ENCODE measurements around the gene DDX54. TPM values are rescaled to one million over a fixed set of nuclear protein-coding genes. Genes with fewer than 3 reads are reported as not detected.
"Not testable (repeated sequence)": the region's sequence is repeated elsewhere in the genome, so short reads cannot be mapped to it uniquely, and the experiment has no call there.

The DDX54 gene
- polyA plus RNA-seq, 3 donors from 2014 or later, result 7.8 to 34.2 (median 11.0) TPM

DNA sequence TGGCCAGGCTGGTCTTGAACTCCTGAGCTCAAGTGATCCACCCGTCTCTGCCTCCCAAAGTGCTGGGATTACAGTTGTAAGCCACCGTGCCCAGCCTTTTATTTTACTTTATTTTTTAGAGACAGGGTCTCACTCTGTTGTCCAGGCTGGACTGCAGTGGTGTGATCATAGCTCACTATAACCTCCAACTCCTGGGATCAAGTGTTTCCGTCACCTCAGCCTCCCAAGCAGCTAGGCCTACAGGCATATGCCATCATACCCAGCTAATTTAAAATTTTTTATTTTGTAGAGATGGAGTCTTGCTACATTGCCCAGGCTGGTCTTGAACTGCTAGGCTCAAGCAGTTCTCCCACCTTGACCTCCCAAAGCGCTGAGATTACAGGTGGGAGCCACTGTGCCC lies 39.7 kb upstream of the DDX54 start:
- Mint-ChIP-seq H3K4me3 (no peak overlapping the region), H3K36me3 (peaks cover 2 to 5% (median 2%) of the 10 kb centered on the region in 3 donors), H3K4me1 (peaks cover 25 to 31% of the 10 kb centered on the region in 2 donors), H3K9me3 (no peaks in the 10 kb centered on the region), H3K27ac (no peak overlapping the region), H3K27me3 (ENCODE audit: low read depth in 3 of 3) (peaks cover 7 to 10% (median 8%) of the 10 kb centered on the region in 3 donors)
- DNase-seq, result no peak

DNA sequence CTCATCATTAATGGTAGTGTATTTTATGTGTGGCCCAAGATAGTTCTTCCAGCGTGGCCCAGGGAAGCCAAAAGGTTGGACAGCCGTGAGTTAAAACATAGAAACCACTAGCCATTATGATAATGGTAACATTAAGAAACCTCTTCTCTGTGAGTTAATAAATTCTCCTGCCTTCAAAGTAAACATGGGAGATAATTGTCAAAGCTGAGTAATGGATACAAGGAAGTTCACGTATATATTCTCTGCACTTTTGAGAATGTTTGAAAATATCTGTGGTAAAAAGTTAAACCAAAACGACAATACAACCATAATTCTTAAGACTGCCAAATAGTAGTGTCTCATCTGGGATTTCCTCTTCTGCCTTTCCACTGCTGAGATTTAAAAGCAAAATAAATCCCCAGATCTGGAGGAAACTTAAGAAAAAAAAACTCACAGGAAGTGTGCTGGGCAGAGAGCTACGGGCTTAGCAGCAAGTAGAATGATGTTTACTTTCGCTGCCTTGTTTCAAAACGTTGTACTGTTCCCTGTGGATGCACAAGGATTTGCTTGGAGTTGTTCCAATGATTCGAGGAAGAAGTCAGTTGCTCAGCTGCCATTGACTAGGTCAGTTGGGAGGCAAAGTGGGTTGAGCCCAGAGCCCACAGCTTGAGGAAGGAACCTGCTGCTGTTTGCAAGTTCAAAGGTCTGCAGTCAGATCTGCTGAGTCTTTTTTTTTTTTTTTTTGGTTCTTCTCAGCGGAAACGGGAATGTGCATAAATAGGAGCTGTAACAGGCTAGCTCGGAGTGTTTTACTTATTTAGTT lies 37.7 kb upstream of the DDX54 start:
- peaks cover 23 to 27% of the 10 kb centered on the region in 2 donors for H3K4me1 Mint-ChIP-seq
- H3K27ac Mint-ChIP-seq, result peak overlapping the region; percentile 16 to 78 (median 54)
- H3K27me3 Mint-ChIP-seq (ENCODE audit: low read depth in 3 of 3), result peaks cover 7 to 8% (median 8%) of the 10 kb centered on the region in 3 donors
- peak overlapping the region; percentile 52 to 86 (median 82) for H3K4me3 Mint-ChIP-seq
- no peaks in the 10 kb centered on the region for H3K9me3 Mint-ChIP-seq
- H3K36me3 Mint-ChIP-seq, result peaks cover 0 to 3% (median 0%) of the 10 kb centered on the region in 3 donors
- no peak for DNase-seq

DNA sequence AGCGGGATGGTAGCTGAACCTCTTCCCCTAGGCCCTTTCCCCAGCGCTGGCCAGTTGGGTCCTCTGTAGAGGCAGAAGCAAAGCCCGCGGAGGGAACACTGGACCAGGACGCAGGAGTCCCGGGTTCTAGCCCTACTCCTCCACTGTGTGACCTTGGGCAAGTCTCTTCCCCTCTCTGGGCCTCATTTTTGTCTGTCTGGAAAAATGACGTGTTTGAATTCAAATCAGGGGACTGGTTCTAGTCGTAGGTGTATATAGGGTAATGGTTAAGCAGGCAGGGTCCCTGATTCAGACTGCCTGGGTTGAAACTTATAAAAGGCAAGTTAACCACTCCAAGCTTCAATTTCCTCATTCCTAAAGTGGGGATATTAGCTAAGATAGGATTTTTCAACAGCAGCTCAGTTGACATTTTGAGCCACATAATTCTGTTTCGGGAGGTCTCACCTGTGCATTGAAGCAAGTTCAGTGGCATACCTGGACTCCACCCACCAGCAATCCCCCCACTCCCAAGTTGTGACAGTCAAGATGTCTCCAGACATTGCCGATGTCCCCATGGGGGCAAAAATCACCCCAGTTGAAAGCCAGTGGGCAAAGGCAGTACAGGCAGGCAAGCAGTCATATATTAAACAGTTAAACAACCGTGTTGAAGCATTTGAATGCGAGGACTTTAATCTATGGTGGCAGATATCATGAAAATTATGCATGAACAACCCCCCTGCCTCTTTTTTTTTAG lies 36.9 kb upstream of the DDX54 start:
- Mint-ChIP-seq H3K27me3 (ENCODE audit: low read depth in 3 of 3) (peaks cover 7 to 8% (median 8%) of the 10 kb centered on the region in 3 donors), H3K4me1 (peaks cover 23 to 27% of the 10 kb centered on the region in 2 donors), H3K27ac (peak overlapping the region in 5 of 6 donors; percentile 74 to 89 (median 79)), H3K36me3 (peaks cover 0 to 3% (median 0%) of the 10 kb centered on the region in 3 donors), H3K4me3 (peak overlapping the region; percentile 79 to 86 (median 83)), H3K9me3 (no peaks in the 10 kb centered on the region)
- no peak for DNase-seq

DNA sequence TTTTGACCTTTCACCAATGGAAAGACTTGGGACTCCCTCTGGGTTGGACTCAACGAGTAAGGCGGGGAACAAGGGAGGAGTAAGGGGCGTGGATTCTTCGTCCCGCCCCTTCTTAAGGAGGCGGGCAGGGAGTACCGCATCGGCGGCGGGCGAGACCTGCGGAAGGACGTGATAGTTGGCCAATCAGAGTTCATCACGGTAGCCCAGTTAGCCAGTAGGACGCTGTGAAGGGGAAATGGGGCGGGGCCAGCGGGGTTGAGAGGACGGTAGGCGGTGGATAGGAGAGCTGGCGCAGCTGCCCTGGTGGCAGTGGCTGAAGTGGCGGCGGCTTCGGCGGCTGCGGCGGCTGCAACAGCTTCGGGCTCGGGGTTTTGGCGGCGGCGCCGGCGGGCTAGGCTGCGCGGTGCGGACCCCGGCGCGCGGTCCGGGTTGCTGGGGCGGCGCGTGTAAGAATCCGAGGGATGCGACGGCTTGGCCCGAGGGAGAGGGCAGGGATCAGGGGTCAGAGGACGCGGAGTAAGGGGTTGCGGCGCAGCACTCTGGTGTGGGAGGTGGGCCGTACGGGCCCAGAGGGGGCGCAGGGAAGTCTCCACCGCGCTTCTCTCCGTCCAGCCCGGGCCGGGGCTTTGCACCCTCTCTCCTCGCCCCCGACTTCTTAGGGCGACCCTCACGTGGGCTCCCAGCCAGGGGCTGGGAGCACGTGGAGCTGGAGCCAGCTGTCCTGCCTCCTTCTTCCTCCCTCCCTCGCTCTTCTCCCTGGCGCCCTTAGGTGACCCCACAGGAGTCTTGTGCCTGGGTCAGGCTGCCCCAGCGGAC lies 36.1 kb upstream of the DDX54 start, which contains the start of gene TPCN1:
TPCN1 (plus strand) TSS at position 284 of the 816 bp plus-strand sequence. CDS start 5,389 bp downstream, outside the sequence.
- H3K27ac Mint-ChIP-seq, result peak within 1 kb of the TSS; percentile 78 to 93 (median 88)
- H3K4me1 Mint-ChIP-seq, result peaks cover 23 to 27% of the 10 kb centered on the region in 2 donors
- no peaks in the 10 kb centered on the region for H3K9me3 Mint-ChIP-seq
- H3K4me3 Mint-ChIP-seq, result peak within 1 kb of the TSS; percentile 79 to 86 (median 86)
- DNase-seq, result peak; percentile 99
- H3K27me3 Mint-ChIP-seq (ENCODE audit: low read depth in 3 of 3), result peaks cover 7 to 8% (median 8%) of the 10 kb centered on the region in 3 donors
- H3K36me3 Mint-ChIP-seq, result no peaks in the 10 kb centered on the region

DNA sequence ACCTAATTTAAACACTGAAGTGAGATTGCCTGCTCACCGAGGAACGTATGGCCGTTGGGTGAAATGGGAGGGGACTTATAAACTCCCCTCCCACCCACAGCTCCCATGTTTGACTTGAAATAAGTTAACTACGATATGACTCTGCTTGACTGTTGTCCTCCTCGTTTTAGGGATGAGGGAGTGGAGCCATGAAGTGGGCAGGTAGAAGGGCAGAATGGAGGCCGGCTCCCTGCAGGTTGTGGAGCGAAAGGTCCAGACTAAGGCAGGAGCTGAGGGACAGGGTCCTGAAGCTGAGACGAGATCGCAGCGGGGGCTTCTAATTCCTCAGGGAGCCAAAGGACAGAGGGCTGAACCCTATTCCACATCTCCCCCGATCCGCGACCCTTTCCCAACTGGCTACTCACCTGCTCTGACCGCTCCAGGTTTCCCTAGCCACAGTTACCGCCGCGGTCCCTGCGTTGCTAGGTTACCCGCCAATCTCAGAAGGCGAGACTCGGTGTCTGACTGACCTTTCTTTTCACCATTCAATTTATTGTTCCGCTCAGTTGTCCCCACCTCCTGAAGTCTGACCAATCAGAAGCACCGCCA lies 35.4 kb upstream of the DDX54 start:
- Mint-ChIP-seq H3K27ac (peak overlapping the region; percentile 78 to 93 (median 87)), H3K9me3 (no peaks in the 10 kb centered on the region), H3K36me3 (no peaks in the 10 kb centered on the region), H3K4me1 (peaks cover 23 to 27% of the 10 kb centered on the region in 2 donors), H3K27me3 (ENCODE audit: low read depth in 3 of 3) (peaks cover 7 to 12% (median 8%) of the 10 kb centered on the region in 3 donors), H3K4me3 (peak overlapping the region; percentile 79 to 86 (median 86))
- DNase-seq, result no peak

DNA sequence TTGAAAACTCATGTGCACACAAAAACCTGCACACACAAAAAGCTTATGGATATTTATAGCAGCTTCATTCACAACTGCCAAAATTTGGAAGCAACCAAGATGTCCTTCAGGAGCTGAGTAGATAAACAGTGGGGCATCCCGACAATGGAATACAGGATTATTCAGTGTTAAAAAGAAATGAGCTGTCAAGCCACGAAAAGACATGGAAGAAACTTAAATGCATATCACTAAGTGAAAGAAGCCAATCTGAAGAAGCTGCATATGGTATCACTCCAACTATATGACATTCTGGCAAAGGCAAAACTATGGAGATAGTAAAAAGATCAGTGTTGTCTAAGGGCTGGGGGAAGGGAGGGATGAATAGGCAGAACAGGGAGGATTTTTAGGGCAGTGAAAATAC lies 30.7 kb upstream of the DDX54 start:
- no peak for DNase-seq
- Mint-ChIP-seq H3K4me1 (peaks cover 15 to 17% of the 10 kb centered on the region in 2 donors), H3K27me3 (ENCODE audit: low read depth in 3 of 3) (peaks cover 7 to 10% (median 7%) of the 10 kb centered on the region in 3 donors), H3K9me3 (no peaks in the 10 kb centered on the region), H3K36me3 (no peaks in the 10 kb centered on the region), H3K4me3 (no peak overlapping the region), H3K27ac (no peak overlapping the region)

DNA sequence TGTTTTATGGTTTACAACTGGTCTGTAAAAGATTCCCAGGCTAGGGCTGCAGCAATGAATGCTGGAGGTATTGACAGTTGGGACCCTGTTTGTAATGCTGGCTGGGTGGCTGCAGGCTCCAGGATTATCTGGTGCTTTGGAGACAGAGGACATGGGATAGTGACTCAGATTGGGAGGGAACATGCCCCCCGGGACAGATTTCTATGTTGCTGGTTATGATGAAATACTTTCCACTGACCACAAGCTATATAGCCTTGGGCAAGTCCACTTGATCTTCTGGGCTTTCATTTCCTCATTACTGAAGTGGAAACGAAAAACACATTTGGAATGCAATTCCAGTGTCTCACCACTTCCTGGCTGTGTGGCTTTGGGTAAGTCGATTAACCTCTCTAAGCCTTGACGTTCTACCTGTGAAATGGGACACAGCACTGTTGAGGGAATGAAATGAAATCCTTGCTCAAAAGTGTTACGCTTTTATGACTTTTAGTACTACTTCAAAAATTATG lies 29.7 kb upstream of the DDX54 start:
- Mint-ChIP-seq H3K4me3 (no peak overlapping the region), H3K4me1 (peaks cover 18 to 19% of the 10 kb centered on the region in 2 donors), H3K27ac (peak overlapping the region in 1 of 6 donors; percentile 34), H3K36me3 (no peaks in the 10 kb centered on the region), H3K27me3 (ENCODE audit: low read depth in 3 of 3) (peaks cover 2 to 7% (median 5%) of the 10 kb centered on the region in 3 donors), H3K9me3 (no peaks in the 10 kb centered on the region)
- no peak for DNase-seq

DNA sequence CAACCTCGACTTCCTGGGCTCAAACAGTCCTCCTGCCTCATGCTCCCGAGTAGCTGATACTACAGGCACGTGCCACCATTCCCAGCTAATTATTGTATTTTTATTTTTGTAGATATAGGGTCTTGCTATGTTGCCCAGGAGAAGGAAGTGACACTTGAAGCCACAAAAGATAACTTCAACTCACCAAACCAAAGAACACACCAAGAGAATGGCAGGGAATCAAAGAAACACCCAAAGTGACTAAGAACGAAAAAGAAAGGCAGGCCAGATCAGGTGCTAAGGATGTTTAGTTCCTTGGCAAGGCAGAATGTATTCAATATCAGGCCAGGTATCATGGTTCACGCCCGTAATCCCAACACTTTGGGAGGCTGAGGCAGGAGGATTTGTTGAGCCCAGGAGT lies 25.9 kb upstream of the DDX54 start:
- peak overlapping the region; percentile 40 to 67 (median 42) for H3K4me3 Mint-ChIP-seq
- H3K9me3 Mint-ChIP-seq, result no peaks in the 10 kb centered on the region
- DNase-seq, result no peak
- peak overlapping the region in 3 of 6 donors; percentile 68 to 87 (median 78) for H3K27ac Mint-ChIP-seq
- no peaks in the 10 kb centered on the region for H3K36me3 Mint-ChIP-seq
- peaks cover 51 to 52% of the 10 kb centered on the region in 2 donors for H3K4me1 Mint-ChIP-seq
- peaks cover 10 to 17% (median 15%) of the 10 kb centered on the region in 3 donors for H3K27me3 Mint-ChIP-seq (ENCODE audit: low read depth in 3 of 3)

DNA sequence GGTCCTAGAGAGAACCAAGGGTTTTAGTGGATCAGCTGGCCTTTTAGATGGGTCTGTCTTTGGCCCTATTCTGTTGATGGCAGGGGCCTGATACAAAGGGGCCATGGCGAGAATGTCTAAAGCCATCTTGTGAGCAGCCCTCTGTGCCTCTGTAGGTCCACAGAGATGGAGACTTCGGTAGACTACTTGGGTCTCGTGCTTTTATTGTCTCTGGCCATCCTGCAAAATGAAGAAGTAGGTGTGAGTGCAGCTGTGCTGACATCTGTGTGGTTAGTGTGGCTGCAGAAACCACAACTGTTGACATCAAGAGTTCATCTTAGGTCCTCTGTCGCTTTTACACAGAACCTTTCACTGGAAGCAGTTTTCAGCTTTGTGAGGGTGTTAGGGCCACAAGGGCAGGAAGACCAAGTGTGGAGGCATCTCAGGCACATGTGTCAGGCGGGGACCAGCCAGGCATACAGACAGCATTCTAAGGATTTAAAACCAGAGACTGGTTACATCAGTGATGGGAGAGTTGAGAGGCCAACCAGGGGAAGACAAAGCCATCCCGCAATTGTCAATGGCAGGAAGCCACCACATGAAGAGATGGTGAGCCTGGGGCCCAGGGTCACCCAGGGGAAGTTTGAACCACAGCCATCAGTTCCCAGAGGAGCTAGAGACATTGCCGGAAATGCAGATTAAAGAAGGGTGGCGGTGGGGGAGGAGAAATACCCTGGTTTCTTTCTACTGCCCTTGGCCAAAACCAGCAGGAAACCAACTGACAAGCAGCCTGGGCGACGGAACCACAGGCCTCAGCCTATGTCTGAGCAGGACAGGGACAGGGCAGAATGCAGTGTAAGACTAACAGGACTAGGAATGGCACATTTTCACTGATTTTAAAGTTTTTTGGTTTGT lies 23.0 kb upstream of the DDX54 start:
- H3K36me3 Mint-ChIP-seq, result no peaks in the 10 kb centered on the region
- peak overlapping the region; percentile 92 to 98 (median 96) for H3K27ac Mint-ChIP-seq
- H3K4me1 Mint-ChIP-seq, result peaks cover 50 to 53% of the 10 kb centered on the region in 2 donors

DNA sequence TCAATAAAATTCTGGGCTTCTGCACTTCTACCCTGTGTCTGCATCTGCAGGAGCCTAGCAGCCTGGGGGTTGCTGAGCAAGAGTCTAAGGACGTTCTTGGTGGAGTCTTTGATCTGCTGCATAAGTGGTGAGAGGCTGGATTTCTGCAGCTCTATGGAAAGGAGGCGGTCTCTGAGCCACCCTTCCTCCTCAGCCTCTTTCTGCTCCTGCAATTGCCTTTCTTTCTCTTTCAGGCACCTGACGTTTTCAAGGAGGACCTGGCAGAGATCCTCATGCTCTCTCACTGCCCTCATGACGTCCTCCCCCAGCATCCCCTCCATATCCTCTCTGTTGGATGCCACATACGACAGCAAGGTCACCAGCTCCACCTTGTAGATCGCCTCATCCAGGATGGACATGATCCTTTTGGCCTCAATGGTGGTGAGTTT lies 22.3 kb upstream of the DDX54 start:
- peak overlapping the region; percentile 92 to 98 (median 96) for H3K27ac Mint-ChIP-seq
- peaks cover 50 to 53% of the 10 kb centered on the region in 2 donors for H3K4me1 Mint-ChIP-seq
- no peaks in the 10 kb centered on the region for H3K9me3 Mint-ChIP-seq
- H3K27me3 Mint-ChIP-seq (ENCODE audit: low read depth in 3 of 3), result peaks cover 10 to 15% (median 12%) of the 10 kb centered on the region in 3 donors
- H3K4me3 Mint-ChIP-seq, result peak overlapping the region in 4 of 5 donors; percentile 3 to 83 (median 76)
- no peaks in the 10 kb centered on the region for H3K36me3 Mint-ChIP-seq
- no peak for DNase-seq

More for the DNA sequence above, 23.0 kb upstream of the DDX54 start:
- no peaks in the 10 kb centered on the region for H3K9me3 Mint-ChIP-seq
- H3K4me3 Mint-ChIP-seq, result peak overlapping the region; percentile 61 to 83 (median 74)
- peaks cover 10 to 15% (median 12%) of the 10 kb centered on the region in 3 donors for H3K27me3 Mint-ChIP-seq (ENCODE audit: low read depth in 3 of 3)
- DNase-seq, result peak; percentile 90 to 91 (median 90)

DNA sequence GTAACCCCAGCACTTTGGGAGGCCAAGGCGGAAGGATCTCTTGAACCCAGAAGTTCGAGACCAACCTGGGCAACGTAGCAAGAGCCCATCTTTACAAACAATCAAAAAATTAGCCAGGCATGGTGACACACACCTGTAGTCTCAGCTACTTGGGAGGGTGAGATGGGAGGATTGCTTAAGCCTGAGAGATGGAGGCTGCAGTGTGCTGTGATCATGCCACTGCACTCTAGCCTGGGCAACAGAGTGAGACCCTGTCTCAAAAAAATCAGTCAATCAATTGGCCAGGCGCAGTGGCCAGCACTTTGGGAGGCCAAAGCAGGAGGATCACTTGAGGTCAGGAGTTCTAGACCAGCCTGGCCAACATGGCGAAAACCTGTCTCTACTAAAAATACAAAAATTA lies 21.5 kb upstream of the DDX54 start:
- DNase-seq, H3K4me3 Mint-ChIP-seq, H3K36me3 Mint-ChIP-seq, H3K9me3 Mint-ChIP-seq: not testable (repeated sequence)
- Mint-ChIP-seq H3K27ac (peak overlapping the region in 5 of 6 donors; percentile 86 to 98 (median 92)), H3K4me1 (peaks cover 50 to 53% of the 10 kb centered on the region in 2 donors), H3K27me3 (ENCODE audit: low read depth in 3 of 3) (peaks cover 10 to 15% (median 12%) of the 10 kb centered on the region in 3 donors)

DNA sequence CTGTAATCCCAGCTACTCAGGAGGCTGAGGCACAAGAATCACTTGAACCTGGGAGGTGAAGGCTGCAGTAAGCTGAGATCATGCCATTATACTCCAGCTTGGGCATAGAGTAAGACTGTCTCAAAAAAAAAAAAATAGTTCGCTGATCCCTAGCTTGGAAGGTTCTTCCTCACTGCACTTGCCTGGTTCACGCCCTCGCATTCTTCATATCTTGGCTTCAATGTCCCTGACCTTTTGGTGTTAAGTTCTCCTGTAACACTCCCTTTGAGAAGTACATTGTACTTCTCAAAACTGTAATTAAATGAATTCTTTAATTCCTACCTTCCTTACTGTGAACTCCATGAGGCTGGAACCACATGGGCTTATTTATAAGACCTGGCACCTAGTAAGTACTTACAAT lies 19.5 kb upstream of the DDX54 start:
- no peaks in the 10 kb centered on the region for H3K9me3 Mint-ChIP-seq

More for the DNA sequence above, 19.5 kb upstream of the DDX54 start:
- Mint-ChIP-seq H3K36me3 (no peaks in the 10 kb centered on the region), H3K4me3 (no peak overlapping the region), H3K27ac (peak overlapping the region in 3 of 6 donors; percentile 38 to 73 (median 49)), H3K4me1 (peaks cover 32 to 33% of the 10 kb centered on the region in 2 donors), H3K27me3 (ENCODE audit: low read depth in 3 of 3) (peaks cover 8 to 13% (median 10%) of the 10 kb centered on the region in 3 donors)
- DNase-seq, result no peak
